ENCODE data around the gene RNF150. TPM values are rescaled to one million over a fixed set of nuclear protein-coding genes. Genes with fewer than 3 reads are reported as not detected.

RNF150 gene
- total RNA-seq, 1 experiment from 2014 or later: 0.14 TPM

DNA sequence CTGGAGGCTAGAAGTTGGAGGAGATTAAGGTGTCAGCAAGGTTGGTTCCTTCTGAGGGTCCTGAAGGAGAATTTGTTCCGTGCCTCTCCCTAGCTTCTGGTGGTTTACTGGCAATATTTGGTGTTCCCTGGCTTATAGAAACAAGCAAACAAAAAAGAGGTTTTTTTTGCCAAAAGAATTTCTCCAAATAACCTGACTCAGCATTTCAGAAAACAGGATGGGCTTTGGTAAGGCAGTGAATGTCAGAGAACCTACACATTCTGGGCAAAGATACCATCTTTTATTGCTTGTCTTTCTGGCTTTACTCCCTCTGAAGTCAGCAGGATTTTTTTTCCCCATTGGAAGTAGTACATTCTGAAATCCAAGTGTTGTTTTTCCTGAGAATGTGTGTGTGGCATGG lies 283.7 kb downstream of the RNF150 start:
- Mint-ChIP-seq H3K27me3 (ENCODE audit: insufficient read depth, unreplicated experiment) (no peaks in the 10 kb centered on the region), H3K36me3 (ENCODE audit: insufficient read depth, unreplicated experiment) (no peaks in the 10 kb centered on the region), H3K4me1 (ENCODE audit: low read depth, unreplicated experiment) (peaks cover 5% of the 10 kb centered on the region), H3K27ac (ENCODE audit: unreplicated experiment) (no peak overlapping the region), H3K9me3 (ENCODE audit: unreplicated experiment) (no peaks in the 10 kb centered on the region), H3K4me3 (ENCODE audit: unreplicated experiment) (no peak overlapping the region)
- Histone ChIP-seq H3K4me3 (ENCODE audit: low read depth, low read length) (no peak overlapping the region), H3K9me3 (no peaks in the 10 kb centered on the region), H3K4me1 (peaks cover 3% of the 10 kb centered on the region; the same call in 1 of the 2 replicates), H3K36me3 (ENCODE audit: control insufficient read depth, insufficient read depth, low read length) (no peaks in the 10 kb centered on the region), H3K27me3 (replicated peaks; ENCODE audit: control insufficient read depth, insufficient read depth, low read length) (no peaks in the 10 kb centered on the region)
- intact Hi-C loops (cut with micrococcal nuclease; ENCODE audit: unreplicated experiment): no loop called here
- no TSS peak for BruUV-seq (replicated peaks)
- no peak for DNase-seq
- ChIA-PET CTCF (interaction anchor here (2.0 kb wide), 1 partner anchor 489 kb away, joined by 14 read pairs; no protein-coding TSS in a partner anchor), POLR2A (no interaction called here)
- TF ChIP-seq, protein P1, sequence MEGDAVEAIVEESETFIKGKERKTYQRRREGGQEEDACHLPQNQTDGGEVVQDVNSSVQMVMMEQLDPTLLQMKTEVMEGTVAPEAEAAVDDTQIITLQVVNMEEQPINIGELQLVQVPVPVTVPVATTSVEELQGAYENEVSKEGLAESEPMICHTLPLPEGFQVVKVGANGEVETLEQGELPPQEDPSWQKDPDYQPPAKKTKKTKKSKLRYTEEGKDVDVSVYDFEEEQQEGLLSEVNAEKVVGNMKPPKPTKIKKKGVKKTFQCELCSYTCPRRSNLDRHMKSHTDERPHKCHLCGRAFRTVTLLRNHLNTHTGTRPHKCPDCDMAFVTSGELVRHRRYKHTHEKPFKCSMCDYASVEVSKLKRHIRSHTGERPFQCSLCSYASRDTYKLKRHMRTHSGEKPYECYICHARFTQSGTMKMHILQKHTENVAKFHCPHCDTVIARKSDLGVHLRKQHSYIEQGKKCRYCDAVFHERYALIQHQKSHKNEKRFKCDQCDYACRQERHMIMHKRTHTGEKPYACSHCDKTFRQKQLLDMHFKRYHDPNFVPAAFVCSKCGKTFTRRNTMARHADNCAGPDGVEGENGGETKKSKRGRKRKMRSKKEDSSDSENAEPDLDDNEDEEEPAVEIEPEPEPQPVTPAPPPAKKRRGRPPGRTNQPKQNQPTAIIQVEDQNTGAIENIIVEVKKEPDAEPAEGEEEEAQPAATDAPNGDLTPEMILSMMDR (IDR thresholded peaks at IDR 0.05; ENCODE audit: insufficient read depth in 1 of 2, low read depth in 1 of 2, low read length in 1 of 2, severe bottlenecking in 1 of 2, unreplicated experiment in 1 of 2): no peak

DNA sequence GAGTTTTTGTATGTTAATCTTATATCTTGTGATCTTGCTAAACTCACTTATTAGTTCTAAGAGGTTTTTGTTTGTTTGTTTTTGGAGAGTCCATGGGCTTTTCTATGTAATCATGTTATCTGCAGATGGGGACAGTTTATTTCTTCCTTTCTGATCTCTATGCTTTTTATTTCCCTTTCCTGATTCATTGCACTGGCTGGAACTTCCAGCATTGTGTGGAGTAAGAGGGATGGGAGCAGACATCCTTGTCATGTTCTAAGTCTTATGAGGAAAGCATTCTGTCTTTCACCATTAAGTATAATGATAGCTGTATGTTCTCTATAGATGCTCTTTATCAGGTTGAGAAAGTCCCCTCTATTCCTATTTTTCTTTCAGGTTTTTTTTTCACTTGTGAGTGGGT lies 286.5 kb downstream of the RNF150 start:
- H3K36me3 ChIP-seq (ENCODE audit: control insufficient read depth, insufficient read depth, low read length): no peaks in the 10 kb centered on the region
- POLR2A ChIA-PET: no interaction called here
- CTCF ChIA-PET: no interaction called here
- BruUV-seq (replicated peaks): no TSS peak
- no peaks in the 10 kb centered on the region for H3K36me3 Mint-ChIP-seq (ENCODE audit: insufficient read depth, unreplicated experiment)
- no peak overlapping the region for H3K27ac Mint-ChIP-seq (ENCODE audit: unreplicated experiment)
- peaks cover 8% of the 10 kb centered on the region for H3K9me3 Mint-ChIP-seq (ENCODE audit: unreplicated experiment)
- H3K4me1 Mint-ChIP-seq (ENCODE audit: low read depth, unreplicated experiment): peaks cover 5% of the 10 kb centered on the region
- H3K27me3 Mint-ChIP-seq (ENCODE audit: insufficient read depth, unreplicated experiment): no peaks in the 10 kb centered on the region
- H3K4me1 ChIP-seq: peaks cover 3% of the 10 kb centered on the region; the same call in 1 of the 2 replicates
- no peak for DNase-seq
- no peaks in the 10 kb centered on the region for H3K9me3 ChIP-seq
- no peaks in the 10 kb centered on the region for H3K27me3 ChIP-seq (replicated peaks; ENCODE audit: control insufficient read depth, insufficient read depth, low read length)
- intact Hi-C loops (cut with micrococcal nuclease; ENCODE audit: unreplicated experiment): no loop called here
- H3K4me3 Mint-ChIP-seq (ENCODE audit: unreplicated experiment): no peak overlapping the region
- no peak overlapping the region for H3K4me3 ChIP-seq (ENCODE audit: low read depth, low read length)
- TF ChIP-seq, protein P1 (IDR thresholded peaks at IDR 0.05; ENCODE audit: insufficient read depth in 1 of 2, low read depth in 1 of 2, low read length in 1 of 2, severe bottlenecking in 1 of 2, unreplicated experiment in 1 of 2): no peak

DNA sequence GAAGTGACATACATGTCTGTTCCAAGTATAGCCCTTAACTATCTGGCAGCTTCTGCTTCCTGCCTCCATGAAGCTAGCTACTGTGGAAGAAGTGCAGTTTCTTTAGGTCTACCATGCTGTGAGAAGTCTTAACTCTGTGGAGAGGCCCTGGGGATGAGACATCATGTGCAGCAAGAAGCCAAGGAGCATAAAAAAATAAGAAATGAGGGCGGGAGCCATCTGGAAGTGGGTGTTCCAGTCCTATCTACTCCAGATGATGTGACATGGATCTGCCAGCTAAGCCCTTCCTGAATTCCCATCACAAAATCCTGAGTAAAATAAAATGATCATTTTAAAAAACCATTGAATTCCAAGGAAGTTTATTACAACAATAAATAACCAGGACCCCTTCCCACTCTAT lies 289.2 kb downstream of the RNF150 start:
- Histone ChIP-seq H3K36me3 (ENCODE audit: control insufficient read depth, insufficient read depth, low read length) (no peaks in the 10 kb centered on the region), H3K27me3 (replicated peaks; ENCODE audit: control insufficient read depth, insufficient read depth, low read length) (no peaks in the 10 kb centered on the region), H3K9me3 (peaks cover 3% of the 10 kb centered on the region; the same call in 1 of the 2 replicates), H3K4me1 (0 out of 2 replicates have a peak, but pooled peaks cover 5% of the 10 kb centered on the region), H3K4me3 (ENCODE audit: low read depth, low read length) (no peak overlapping the region)
- CTCF ChIA-PET: interaction anchor here (0.5 kb wide), 1 partner anchor 14 kb away, joined by 5 read pairs; no protein-coding TSS in a partner anchor
- Mint-ChIP-seq H3K4me1 (ENCODE audit: low read depth, unreplicated experiment) (no peaks in the 10 kb centered on the region), H3K9me3 (ENCODE audit: unreplicated experiment) (peaks cover 20% of the 10 kb centered on the region), H3K27me3 (ENCODE audit: insufficient read depth, unreplicated experiment) (no peaks in the 10 kb centered on the region), H3K36me3 (ENCODE audit: insufficient read depth, unreplicated experiment) (no peaks in the 10 kb centered on the region), H3K27ac (ENCODE audit: unreplicated experiment) (no peak overlapping the region), H3K4me3 (ENCODE audit: unreplicated experiment) (no peak overlapping the region)
- TF ChIP-seq, protein P1 (IDR thresholded peaks at IDR 0.05; ENCODE audit: insufficient read depth in 1 of 2, low read depth in 1 of 2, low read length in 1 of 2, severe bottlenecking in 1 of 2, unreplicated experiment in 1 of 2): no peak
- no TSS peak for BruUV-seq (replicated peaks)
- DNase-seq: no peak
- intact Hi-C loops (cut with micrococcal nuclease; ENCODE audit: unreplicated experiment): no loop called here
- POLR2A ChIA-PET: no interaction called here

Measured in Caco-2 (cell line).